HCT116 (cell line): ENCODE measurements around the gene ZNF670. TPM values are rescaled to one million over a fixed set of nuclear protein-coding genes. Genes with fewer than 3 reads are reported as not detected.

Experiments used
- ATAC-seq: fragments of 200-7000 bp; cut with Tn5 transposase; 2 replicates; pipeline ENCODE4 v1.9.1; 2020; ENCODE audit warnings: mild to moderate bottlenecking, moderate library complexity
- BruUV-seq: library from RNA; stranded (reverse); fragments of 400-500 nt; replicated peaks from 2 replicates; lab custom pipeline; 2021; lab: Mats Ljungman, UMichigan
- CTCF ChIA-PET: fragments of 300-600 bp; sonication (Branson Sonifier 250); formaldehyde crosslinking; loops from one replicate; lab custom pipeline; 2021; ENCODE audit warnings: antibody characterized with exemption; lab: Charles Lee
- POLR2A ChIA-PET: fragments of 300-600, 350-600 bp; sonication (Branson Sonifier 250); formaldehyde crosslinking; loops from one replicate; lab custom pipeline; 2021; ENCODE audit warnings: antibody characterized with exemption; lab: Charles Lee
- RAD21 ChIA-PET, 2 experiments: fragments of 300-600 bp; sonication (Branson Sonifier 250); formaldehyde crosslinking; loops; one replicate each; lab custom pipeline; 2023; ENCODE audit warnings: low total read pairs in 2 of 2; ENCODE audit not compliant: uncharacterized antibody in 2 of 2, unreplicated experiment in 2 of 2, low non-redundant PET in 1 of 2; lab: Charles Lee
- DNase-seq: peaks from one replicate; pipeline ENCODE4 v3.0.0-alpha.2; 2010; ENCODE audit warnings: low read depth, low spot score
- H2AFZ ChIP-seq: fragments of 200-600 bp; shearing (Covaris generic), sonication (generic); 2 replicates; pipeline ENCODE4 v1.6.1; 2017; ENCODE audit warnings: low read depth, mixed run types, mixed read lengths, antibody characterized with exemption, low read length; ENCODE audit not compliant: poor library complexity, severe bottlenecking
- H3K27ac ChIP-seq: 2 replicates; pipeline ENCODE4 v1.5.1; 2012; ENCODE audit warnings: low read depth, low read length
- H3K27me3 ChIP-seq: fragments of 200-600 bp; sonication (generic); 2 replicates; pipeline ENCODE4 v1.6.1; 2016; ENCODE audit warnings: mixed run types, low read length, mixed read lengths; ENCODE audit not compliant: insufficient read depth
- H3K36me3 ChIP-seq, 2 experiments: fragments of 200-500 bp in 1 of 2; fragments of 200-600 bp in 1 of 2; sonication (Bioruptor generic) in 1 of 2; sonication (generic) in 1 of 2; 2 replicates each; pipeline versions ENCODE4 v1.5.1 to v1.6.1; 2014 to 2016; ENCODE audit warnings: low read length in 2 of 2, inconsistent platforms in 1 of 2, mixed read lengths in 1 of 2, mixed run types in 1 of 2; ENCODE audit not compliant: insufficient read depth in 2 of 2, control insufficient read depth in 1 of 2
- H3K4me1 ChIP-seq, 2 experiments: fragments of 200-600 bp in 1 of 2; sonication (generic) in 1 of 2; 2 replicates each; pipeline versions ENCODE4 v1.5.1 to v1.6.1; 2012 to 2017; ENCODE audit warnings: low read length in 2 of 2, inconsistent platforms in 1 of 2, mild to moderate bottlenecking in 1 of 2, mixed read lengths in 1 of 2, mixed run types in 1 of 2, moderate library complexity in 1 of 2; ENCODE audit not compliant: insufficient read depth in 2 of 2, control insufficient read depth in 1 of 2
- H3K4me2 ChIP-seq: fragments of 200-600 bp; sonication (generic); 2 replicates; pipeline ENCODE4 v1.6.1; 2017; ENCODE audit warnings: mixed run types, low read length, mixed read lengths
- H3K4me3 ChIP-seq, 2 experiments: fragments of 200-600 bp in 1 of 2; sonication (generic) in 1 of 2; replicated peaks in 1 of 2; 2 replicates each; pipeline ENCODE4 v1.5.1; 2011 to 2016; ENCODE audit warnings: low read length in 2 of 2, control low read depth in 1 of 2, low read depth in 1 of 2, mild to moderate bottlenecking in 1 of 2, mixed read lengths in 1 of 2, mixed run types in 1 of 2
- H3K79me2 ChIP-seq: fragments of 200-600 bp; sonication (generic); 2 replicates; pipeline ENCODE4 v1.6.1; 2017; ENCODE audit warnings: mild to moderate bottlenecking, mixed run types, low read length, moderate library complexity, mixed read lengths; ENCODE audit not compliant: insufficient read depth
- H3K9ac ChIP-seq: fragments of 200-600 bp; sonication (generic); 2 replicates; pipeline ENCODE4 v1.6.1; 2016; ENCODE audit warnings: low read length, mixed read lengths
- H3K9me2 ChIP-seq: fragments of 200-600 bp; sonication (generic), shearing (Covaris generic); 2 replicates; pipeline ENCODE4 v1.6.1; 2017; ENCODE audit warnings: mixed run types, mild to moderate bottlenecking, moderate library complexity; ENCODE audit not compliant: insufficient read depth
- H3K9me3 ChIP-seq, 2 experiments: fragments of 200-500 bp in 1 of 2; fragments of 200-600 bp in 1 of 2; sonication (Bioruptor generic) in 1 of 2; sonication (generic) in 1 of 2; 2 replicates each; pipeline ENCODE4 v1.6.1; 2014 to 2017; ENCODE audit warnings: low read length in 2 of 2, mixed read lengths in 2 of 2, inconsistent platforms in 1 of 2, low read depth in 1 of 2, mild to moderate bottlenecking in 1 of 2, mixed run types in 1 of 2, moderate library complexity in 1 of 2; ENCODE audit not compliant: control insufficient read depth in 1 of 2, insufficient read depth in 1 of 2
- H4K20me1 ChIP-seq: fragments of 200-600 bp; sonication (generic), shearing (Covaris generic); 2 replicates; pipeline ENCODE4 v1.6.1; 2017; ENCODE audit warnings: mixed run types, mild to moderate bottlenecking, moderate library complexity; ENCODE audit not compliant: insufficient read depth
- CEBPB ChIP-seq: IDR thresholded peaks from 2 replicates; pipeline ENCODE4 v1.6.1; 2012; ENCODE audit warnings: low read depth
- EGR1 ChIP-seq: IDR thresholded peaks from 2 replicates; pipeline ENCODE4 v1.6.1; 2012; ENCODE audit warnings: low read depth
- ELF1 ChIP-seq: IDR thresholded peaks from 2 replicates; pipeline ENCODE4 v1.6.1; 2012; ENCODE audit warnings: low read depth, borderline replicate concordance
- EZH2 ChIP-seq: fragments of 200-600 bp; sonication (generic); IDR thresholded peaks from 2 replicates; pipeline ENCODE4 v1.6.1; 2017; ENCODE audit warnings: antibody characterized with exemption, mixed run types
- FOSL1 ChIP-seq: IDR thresholded peaks from 2 replicates; pipeline ENCODE4 v1.6.1; 2012; ENCODE audit warnings: low read depth
- JUND ChIP-seq: IDR thresholded peaks from 2 replicates; pipeline ENCODE4 v1.6.1; 2012
- POLR2A ChIP-seq: IDR thresholded peaks from 2 replicates; pipeline ENCODE4 v1.7.0; 2011; ENCODE audit warnings: borderline replicate concordance; ENCODE audit not compliant: insufficient read depth, insufficient read length; ENCODE audit errors: extremely low read depth
- SP1 ChIP-seq: IDR thresholded peaks from 2 replicates; pipeline ENCODE4 v1.6.1; 2012; ENCODE audit warnings: low read depth
- SRF ChIP-seq: IDR thresholded peaks from 2 replicates; pipeline ENCODE4 v1.6.1; 2012; ENCODE audit warnings: low read depth
- YY1 ChIP-seq: IDR thresholded peaks from 2 replicates; pipeline ENCODE4 v1.6.1; 2011; ENCODE audit warnings: low read length, low read depth, moderate library complexity, mild to moderate bottlenecking; ENCODE audit not compliant: insufficient replicate concordance; ENCODE audit errors: extremely low read depth
- ZFX ChIP-seq: fragments of 450-650 bp; IDR thresholded peaks from 2 replicates; pipeline ENCODE4 v1.6.1; 2017
- ZNF274 ChIP-seq: fragments of 200-500 bp; sonication (Bioruptor generic); IDR thresholded peaks from 2 replicates; pipeline ENCODE4 v1.6.1; 2014; ENCODE audit warnings: mild to moderate bottlenecking, low read depth, low read length, inconsistent platforms
- intact Hi-C: fragments of 100-400 bp; cut with micrococcal nuclease; formaldehyde crosslinking; loops from 2 replicates; pipeline ENCODE4 v1.10.0; 2022
- total RNA-seq: library from RNA; stranded (reverse); gene quantifications from one replicate; pipeline ENCODE4 v1.2.1, GENCODE V29; 2021; ENCODE audit not compliant: unreplicated experiment
- TF ChIP-seq, protein P1 (sequence below): IDR thresholded peaks from 2 replicates; pipeline ENCODE4 v1.6.1; 2012
- TF ChIP-seq, protein P2 (sequence below), 3 experiments: fragments of 200-600 bp in 1 of 3; sonication (generic) in 1 of 3; IDR thresholded peaks in 2 of 3; conservative IDR thresholded peaks in 1 of 3; 2 replicates each; pipeline ENCODE4 v1.5.1; 2012 to 2017; ENCODE audit warnings: low read depth in 2 of 3, low read length in 2 of 3, antibody characterized with exemption in 1 of 3, borderline replicate concordance in 1 of 3, control low read depth in 1 of 3, mild to moderate bottlenecking in 1 of 3, mixed read lengths in 1 of 3, mixed run types in 1 of 3, moderate library complexity in 1 of 3; ENCODE audit not compliant: insufficient read depth in 1 of 3
- TF ChIP-seq, protein P3 (sequence below): IDR thresholded peaks from 2 replicates; pipeline ENCODE4 v1.6.1; 2011; ENCODE audit warnings: mild to moderate bottlenecking, low read length, moderate library complexity; ENCODE audit not compliant: insufficient replicate concordance; ENCODE audit errors: extremely low read depth

ZNF670 gene
- total RNA-seq, 1 experiment from 2014 or later = 6.9 TPM

DNA sequence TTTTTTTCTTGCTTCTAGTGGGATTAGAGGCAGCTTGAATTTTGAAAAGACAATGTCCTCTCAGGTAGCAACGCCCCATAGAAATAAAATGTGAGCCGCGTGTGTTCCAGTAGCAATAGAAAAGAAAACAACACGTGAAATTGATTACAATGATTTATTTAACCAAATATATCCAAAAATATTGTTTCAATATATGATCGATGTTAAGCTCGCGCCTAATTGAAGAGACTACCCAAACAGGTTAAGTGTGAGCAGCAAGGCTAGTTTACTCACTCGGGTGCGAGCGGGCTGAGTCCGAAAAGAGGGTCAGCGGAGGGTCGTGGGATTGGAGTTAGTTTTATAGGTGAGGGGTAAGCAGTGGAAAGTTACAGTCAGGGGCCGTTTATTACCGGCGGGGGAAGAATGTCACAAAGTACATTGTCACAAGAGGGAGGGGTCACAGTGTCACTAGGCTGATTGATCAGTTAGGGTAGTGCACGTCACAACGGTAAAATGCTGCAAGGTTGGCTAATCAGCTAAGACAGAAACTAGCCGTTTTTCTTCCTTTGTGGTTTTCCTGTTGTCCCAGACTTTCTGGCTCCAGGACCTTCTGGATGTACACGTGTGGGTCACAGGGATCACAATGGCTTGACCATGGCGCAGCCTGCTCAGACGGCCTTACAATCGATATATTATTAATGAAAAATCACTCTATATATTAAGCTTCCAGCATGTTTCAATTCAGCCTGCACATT, 697 bp upstream of the ZNF670 start:
- RAD21 ChIA-PET = no interaction called here
- TF ChIP-seq SP1 (no peak), ZFX (no peak), EGR1 (no peak), JUND (no peak), ZNF274 (no peak)
- TF ChIP-seq, protein P1, sequence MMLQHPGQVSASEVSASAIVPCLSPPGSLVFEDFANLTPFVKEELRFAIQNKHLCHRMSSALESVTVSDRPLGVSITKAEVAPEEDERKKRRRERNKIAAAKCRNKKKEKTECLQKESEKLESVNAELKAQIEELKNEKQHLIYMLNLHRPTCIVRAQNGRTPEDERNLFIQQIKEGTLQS = no peak
- peaks cover 41% of the 10 kb centered on the region for H3K79me2 ChIP-seq
- peak overlapping the region; percentile 85 for H3K4me2 ChIP-seq
- H3K9ac ChIP-seq = peak overlapping the region; percentile 88; the same call in 1 of the 2 replicates
- no peaks in the 10 kb centered on the region for H3K9me2 ChIP-seq
- H3K9me3 ChIP-seq = no peaks in the 10 kb centered on the region; a peak in 1 of 4 replicates
- H4K20me1 ChIP-seq = no peaks in the 10 kb centered on the region
- peak overlapping the region; percentile 99 for H2AFZ ChIP-seq
- H3K4me3 ChIP-seq = peak overlapping the region; percentile 64 to 90
- H3K27me3 ChIP-seq = no peaks in the 10 kb centered on the region
- no TSS peak for BruUV-seq
- DNase-seq = no peak
- H3K27ac ChIP-seq = no peak overlapping the region
- no peak for ATAC-seq
- CTCF ChIA-PET = interaction anchor here (1.3 kb wide), 1 partner anchor 293 kb away, joined by 3 read pairs; no protein-coding TSS in a partner anchor
- intact Hi-C loops = loop anchor here (2.0 to 10.0 kb wide), 3 partner anchors 25 to 275 kb away; partner anchors contain the start of genes ZNF669 and ZNF695
- POLR2A ChIA-PET = no interaction called here
- peaks cover 0 to 15% of the 10 kb centered on the region in 2 experiments; a peak in 2 of 4 replicates for H3K4me1 ChIP-seq
- peaks cover 0 to 3% of the 10 kb centered on the region in 2 experiments; a peak in 1 of 4 replicates for H3K36me3 ChIP-seq

DNA sequence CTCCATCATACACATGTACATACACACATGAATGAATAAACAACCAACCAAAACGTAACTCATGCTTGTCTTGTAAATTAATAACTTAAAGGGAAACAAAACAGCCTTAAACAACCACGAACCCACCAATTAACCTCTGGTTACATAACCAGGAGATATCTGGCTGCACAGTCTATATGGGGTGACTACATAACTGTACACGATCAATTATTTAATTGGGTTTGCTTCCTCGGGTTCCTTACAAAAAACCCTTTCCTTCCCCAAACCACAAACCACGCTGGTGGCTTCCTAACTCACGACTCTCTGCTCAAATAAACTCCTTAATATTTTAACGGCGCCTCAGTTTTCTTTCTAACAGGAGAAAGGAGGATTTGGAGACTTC, 744 bp downstream of the ZNF670 start:
- DNase-seq = no peak
- Histone ChIP-seq H3K79me2 (peaks cover 55% of the 10 kb centered on the region), H2AFZ (no peak overlapping the region), H3K9me2 (no peaks in the 10 kb centered on the region), H3K9ac (peak overlapping the region; percentile 88), H3K4me3 (peak overlapping the region; percentile 64 to 90), H3K4me1 (peaks cover 0 to 15% of the 10 kb centered on the region in 2 experiments; a peak in 2 of 4 replicates), H3K4me2 (peak overlapping the region; percentile 85), H3K27ac (peak overlapping the region; percentile 61), H3K27me3 (no peaks in the 10 kb centered on the region), H4K20me1 (no peaks in the 10 kb centered on the region), H3K9me3 (peaks cover 6 to 9% of the 10 kb centered on the region in 2 experiments; a peak in 2 of 4 replicates), H3K36me3 (peaks cover 0 to 9% of the 10 kb centered on the region in 2 experiments; a peak in 1 of 4 replicates)
- ChIA-PET RAD21 (no interaction called here), POLR2A (no interaction called here), CTCF (interaction anchor here (1.3 kb wide), 1 partner anchor 295 kb away, joined by 3 read pairs; no protein-coding TSS in a partner anchor)
- BruUV-seq = no TSS peak
- ATAC-seq = 0 out of 2 replicates have a peak, but pooled peaks have one; percentile 2
- intact Hi-C loops = loop anchor here (2.0 to 10.0 kb wide), 3 partner anchors 27 to 273 kb away; partner anchors contain the start of genes ZNF669 and ZNF695
- TF ChIP-seq ZNF274 (no peak), POLR2A (no peak), CEBPB (no peak), YY1 (no peak), FOSL1 (no peak), ELF1 (no peak), SP1 (no peak), EZH2 (no peak), SRF (no peak)
- TF ChIP-seq, protein P2, sequence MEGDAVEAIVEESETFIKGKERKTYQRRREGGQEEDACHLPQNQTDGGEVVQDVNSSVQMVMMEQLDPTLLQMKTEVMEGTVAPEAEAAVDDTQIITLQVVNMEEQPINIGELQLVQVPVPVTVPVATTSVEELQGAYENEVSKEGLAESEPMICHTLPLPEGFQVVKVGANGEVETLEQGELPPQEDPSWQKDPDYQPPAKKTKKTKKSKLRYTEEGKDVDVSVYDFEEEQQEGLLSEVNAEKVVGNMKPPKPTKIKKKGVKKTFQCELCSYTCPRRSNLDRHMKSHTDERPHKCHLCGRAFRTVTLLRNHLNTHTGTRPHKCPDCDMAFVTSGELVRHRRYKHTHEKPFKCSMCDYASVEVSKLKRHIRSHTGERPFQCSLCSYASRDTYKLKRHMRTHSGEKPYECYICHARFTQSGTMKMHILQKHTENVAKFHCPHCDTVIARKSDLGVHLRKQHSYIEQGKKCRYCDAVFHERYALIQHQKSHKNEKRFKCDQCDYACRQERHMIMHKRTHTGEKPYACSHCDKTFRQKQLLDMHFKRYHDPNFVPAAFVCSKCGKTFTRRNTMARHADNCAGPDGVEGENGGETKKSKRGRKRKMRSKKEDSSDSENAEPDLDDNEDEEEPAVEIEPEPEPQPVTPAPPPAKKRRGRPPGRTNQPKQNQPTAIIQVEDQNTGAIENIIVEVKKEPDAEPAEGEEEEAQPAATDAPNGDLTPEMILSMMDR (IDR thresholded peaks at IDR 0.05 in 2 of 3, conservative IDR thresholded peaks at IDR 0.05 in 1 of 3; ENCODE audit: borderline replicate concordance in 1 of 3, insufficient read depth in 1 of 3, low read depth in 2 of 3, low read length in 2 of 3) = no peak
- TF ChIP-seq, protein P3, sequence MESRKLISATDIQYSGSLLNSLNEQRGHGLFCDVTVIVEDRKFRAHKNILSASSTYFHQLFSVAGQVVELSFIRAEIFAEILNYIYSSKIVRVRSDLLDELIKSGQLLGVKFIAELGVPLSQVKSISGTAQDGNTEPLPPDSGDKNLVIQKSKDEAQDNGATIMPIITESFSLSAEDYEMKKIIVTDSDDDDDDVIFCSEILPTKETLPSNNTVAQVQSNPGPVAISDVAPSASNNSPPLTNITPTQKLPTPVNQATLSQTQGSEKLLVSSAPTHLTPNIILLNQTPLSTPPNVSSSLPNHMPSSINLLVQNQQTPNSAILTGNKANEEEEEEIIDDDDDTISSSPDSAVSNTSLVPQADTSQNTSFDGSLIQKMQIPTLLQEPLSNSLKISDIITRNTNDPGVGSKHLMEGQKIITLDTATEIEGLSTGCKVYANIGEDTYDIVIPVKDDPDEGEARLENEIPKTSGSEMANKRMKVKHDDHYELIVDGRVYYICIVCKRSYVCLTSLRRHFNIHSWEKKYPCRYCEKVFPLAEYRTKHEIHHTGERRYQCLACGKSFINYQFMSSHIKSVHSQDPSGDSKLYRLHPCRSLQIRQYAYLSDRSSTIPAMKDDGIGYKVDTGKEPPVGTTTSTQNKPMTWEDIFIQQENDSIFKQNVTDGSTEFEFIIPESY = no peak
